ENCODE results near the gene GPC3. TPM values are rescaled to one million over a fixed set of nuclear protein-coding genes. Genes with fewer than 3 reads are reported as not detected.

Gene GPC3
- total RNA-seq, 5 donors from 2014 or later (not counting 1 experiment from before 2014, with no cell fraction given) = 0.72 to 1.5 (median 1.1) TPM

DNA sequence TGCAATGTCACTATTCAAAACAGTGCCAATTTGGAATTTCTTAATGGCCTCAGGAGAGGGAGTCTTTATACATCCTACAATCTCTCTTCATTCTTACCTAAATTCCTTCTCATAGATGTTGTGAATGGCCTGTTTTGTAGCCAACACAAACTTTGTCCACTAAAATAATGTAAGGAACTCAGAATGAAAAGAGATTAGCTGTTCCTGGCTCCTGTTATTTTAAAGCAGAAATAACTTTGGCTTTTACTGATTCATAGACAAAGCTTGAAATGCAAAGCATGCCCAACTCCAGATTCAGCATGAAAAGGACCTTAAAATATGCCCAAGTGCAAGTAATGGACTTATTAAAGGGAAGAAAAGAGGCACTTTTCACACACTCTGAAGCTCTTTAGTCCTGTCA lies 424.1 kb downstream of the GPC3 start:
- H3K36me3 ChIP-seq (ENCODE audit: control insufficient read depth in 2 of 2, extremely low read depth in 1 of 2, insufficient read depth in 1 of 2, low read length in 1 of 2) = no peaks in the 10 kb centered on the region
- no peak for DNase-seq
- no peaks in the 10 kb centered on the region for H3K36me3 Mint-ChIP-seq
- no peak overlapping the region for H3K27ac Mint-ChIP-seq
- H3K4me1 ChIP-seq (ENCODE audit: control insufficient read depth in 1 of 2, extremely low read depth in 1 of 2, insufficient read depth in 2 of 2, low read length in 2 of 2) = no peaks in the 10 kb centered on the region
- peaks cover 0 to 22% of the 10 kb centered on the region in 2 donors for H3K27me3 Mint-ChIP-seq
- ChIA-PET POLR2A (no interaction called here), CTCF (no interaction called here)
- no peaks in the 10 kb centered on the region for H3K4me1 Mint-ChIP-seq
- no peaks in the 10 kb centered on the region for H3K9me3 ChIP-seq
- H3K27ac ChIP-seq (ENCODE audit: low read length) = no peak overlapping the region
- H3K4me3 ChIP-seq (ENCODE audit: control insufficient read depth in 1 of 2, extremely low read depth in 1 of 2, low read length in 1 of 2) = no peak overlapping the region
- no peak for ATAC-seq (replicated peaks in 1 of 4)
- no peak overlapping the region for H3K4me3 Mint-ChIP-seq
- H3K27me3 ChIP-seq (replicated peaks in 1 of 2; ENCODE audit: control insufficient read depth in 2 of 2, extremely low read depth in 1 of 2, insufficient read depth in 2 of 2, low read length in 1 of 2) = no peaks in the 10 kb centered on the region
- H3K9me3 Mint-ChIP-seq = no peaks in the 10 kb centered on the region

DNA sequence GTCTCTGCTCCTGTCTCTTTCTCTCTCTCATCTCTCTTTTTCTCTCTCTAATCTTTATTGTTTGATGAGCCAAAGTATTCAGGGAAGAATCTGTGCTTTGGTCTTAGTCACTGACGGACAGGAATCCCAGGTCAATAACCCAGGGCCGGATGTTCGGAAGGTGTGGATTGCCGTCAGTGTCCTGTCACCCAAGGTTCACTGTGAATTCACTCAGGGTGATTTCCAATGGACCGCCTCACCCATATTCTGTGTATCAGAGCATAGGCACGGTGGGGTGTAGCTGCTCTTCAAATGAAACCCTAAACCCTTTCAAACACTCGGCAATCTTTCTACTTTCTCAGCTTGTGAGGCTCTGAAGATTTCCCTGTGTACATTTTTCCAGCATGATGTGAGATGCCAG lies 425.5 kb downstream of the GPC3 start:
- Mint-ChIP-seq H3K4me1 (no peaks in the 10 kb centered on the region), H3K27me3 (peaks cover 2 to 23% of the 10 kb centered on the region in 2 donors), H3K27ac (no peak overlapping the region), H3K36me3 (no peaks in the 10 kb centered on the region), H3K4me3 (no peak overlapping the region), H3K9me3 (peaks cover 0 to 9% (median 3%) of the 10 kb centered on the region in 3 donors)
- WGBS (ENCODE audit: insufficient coverage) = no CpG with 5 or more reads among the region's 7 CpGs
- Histone ChIP-seq H3K9me3 (no peaks in the 10 kb centered on the region), H3K4me3 (ENCODE audit: control insufficient read depth in 1 of 2, extremely low read depth in 1 of 2, low read length in 1 of 2) (no peak overlapping the region), H3K4me1 (ENCODE audit: control insufficient read depth in 1 of 2, extremely low read depth in 1 of 2, insufficient read depth in 2 of 2, low read length in 2 of 2) (no peaks in the 10 kb centered on the region), H3K36me3 (ENCODE audit: control insufficient read depth in 2 of 2, extremely low read depth in 1 of 2, insufficient read depth in 1 of 2, low read length in 1 of 2) (no peaks in the 10 kb centered on the region), H3K27ac (ENCODE audit: low read length) (no peak overlapping the region), H3K27me3 (replicated peaks in 1 of 2; ENCODE audit: control insufficient read depth in 2 of 2, extremely low read depth in 1 of 2, insufficient read depth in 2 of 2, low read length in 1 of 2) (no peaks in the 10 kb centered on the region)
- ChIA-PET POLR2A (no interaction called here), CTCF (no interaction called here)
- ATAC-seq (replicated peaks in 1 of 4) (no peak), DNase-seq (no peak)

DNA sequence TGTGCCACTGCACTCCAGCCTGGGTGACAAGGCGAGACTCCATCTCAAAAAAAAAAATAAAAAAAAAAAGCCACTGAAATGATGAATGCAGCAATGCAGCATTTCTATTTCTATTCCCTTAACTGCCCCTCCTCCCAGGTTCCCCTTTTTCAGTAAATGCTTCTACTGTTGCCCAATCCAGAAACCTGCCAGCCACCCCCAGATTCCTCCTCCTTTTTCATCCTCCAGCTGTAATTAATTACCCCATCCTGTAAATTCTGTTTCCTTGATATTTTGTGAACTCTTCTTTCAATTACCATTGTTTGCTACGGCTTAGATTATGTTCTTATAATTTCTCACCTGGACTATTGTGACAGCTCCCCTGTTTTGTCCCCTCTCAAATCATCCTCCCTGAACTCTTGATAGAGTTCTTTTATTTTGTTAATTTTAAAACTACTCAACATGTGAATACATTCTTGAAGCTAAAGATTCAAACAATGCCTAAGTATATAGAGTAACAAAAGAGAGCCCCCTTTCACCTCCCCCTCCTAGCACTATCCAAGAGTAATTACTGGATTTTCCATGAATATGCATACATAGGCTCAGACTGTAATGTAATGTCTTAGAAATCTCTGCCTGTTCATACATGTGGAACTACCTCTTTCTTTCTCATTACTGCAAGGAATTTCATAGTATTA lies 429.5 kb downstream of the GPC3 start:
- Histone ChIP-seq H3K27me3 (replicated peaks in 1 of 2; ENCODE audit: control insufficient read depth in 2 of 2, extremely low read depth in 1 of 2, insufficient read depth in 2 of 2, low read length in 1 of 2) (no peaks in the 10 kb centered on the region), H3K4me1 (ENCODE audit: control insufficient read depth in 1 of 2, extremely low read depth in 1 of 2, insufficient read depth in 2 of 2, low read length in 2 of 2) (no peaks in the 10 kb centered on the region), H3K36me3 (ENCODE audit: control insufficient read depth in 2 of 2, extremely low read depth in 1 of 2, insufficient read depth in 1 of 2, low read length in 1 of 2) (no peaks in the 10 kb centered on the region), H3K27ac (ENCODE audit: low read length) (no peak overlapping the region), H3K9me3 (no peaks in the 10 kb centered on the region), H3K4me3 (ENCODE audit: control insufficient read depth in 1 of 2, extremely low read depth in 1 of 2, low read length in 1 of 2) (no peak overlapping the region)
- CTCF ChIA-PET = no interaction called here
- no peak for ATAC-seq (replicated peaks in 1 of 4)
- H3K27ac Mint-ChIP-seq = no peak overlapping the region
- peaks cover 0 to 9% (median 3%) of the 10 kb centered on the region in 3 donors for H3K9me3 Mint-ChIP-seq
- WGBS (ENCODE audit: insufficient coverage) = no CpG with 5 or more reads among the region's 2 CpGs
- no peaks in the 10 kb centered on the region for H3K36me3 Mint-ChIP-seq
- POLR2A ChIA-PET = interaction anchor here in 1 of 2 donors (0.6 kb wide), 1 partner anchor 373 kb away, joined by 6 read pairs; no protein-coding TSS in a partner anchor
- H3K4me3 Mint-ChIP-seq = no peak overlapping the region
- no peaks in the 10 kb centered on the region for H3K4me1 Mint-ChIP-seq
- no peak for DNase-seq
- H3K27me3 Mint-ChIP-seq = peaks cover 2 to 28% of the 10 kb centered on the region in 2 donors

DNA sequence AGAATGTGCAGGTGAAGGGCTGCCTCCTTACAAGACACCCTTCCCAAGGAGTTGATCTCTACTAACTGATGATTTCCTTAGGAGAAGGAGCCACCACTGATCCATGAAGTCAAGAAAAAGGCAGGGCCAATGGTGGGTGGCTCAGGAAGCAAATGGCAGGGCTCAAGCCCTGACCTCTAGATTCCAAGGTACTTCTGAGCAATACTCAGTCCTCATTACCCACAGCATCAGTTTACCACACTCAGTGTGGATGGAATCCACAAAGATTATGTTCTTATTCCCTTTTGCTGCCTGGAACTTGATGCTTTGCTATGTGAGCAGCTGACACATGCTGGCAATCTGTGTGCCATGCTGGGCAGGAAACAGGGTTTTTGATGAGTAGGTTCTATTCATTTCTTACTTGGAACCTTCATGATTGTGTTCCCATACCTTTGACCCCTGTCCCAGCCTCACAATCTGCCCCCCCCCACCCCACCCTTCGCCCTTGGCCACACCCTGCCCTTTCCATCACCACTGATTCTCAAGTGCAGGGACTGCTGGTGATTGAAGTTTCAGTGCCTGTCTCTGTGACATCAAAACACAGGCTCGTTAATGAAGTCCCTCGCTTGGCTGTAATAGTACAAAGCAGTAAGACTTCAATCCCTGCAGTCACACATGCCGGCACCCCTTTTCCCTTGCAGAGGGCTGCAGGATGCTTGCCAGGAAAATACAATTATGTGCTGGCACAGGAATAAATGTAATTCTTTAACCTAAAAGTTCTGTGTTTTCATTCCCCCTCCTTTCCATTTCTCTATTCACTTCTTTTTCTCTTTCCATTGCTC lies 434.5 kb downstream of the GPC3 start:
- Mint-ChIP-seq H3K9me3 (peaks cover 0 to 9% (median 3%) of the 10 kb centered on the region in 3 donors), H3K36me3 (no peaks in the 10 kb centered on the region), H3K4me3 (no peak overlapping the region), H3K27me3 (peaks cover under 1 to 25% of the 10 kb centered on the region in 2 donors), H3K27ac (no peak overlapping the region), H3K4me1 (no peaks in the 10 kb centered on the region)
- no peak overlapping the region for H3K27ac ChIP-seq (ENCODE audit: low read length)
- CTCF ChIA-PET = no interaction called here
- DNase-seq (no peak), ATAC-seq (replicated peaks in 1 of 4) (no peak)
- no peaks in the 10 kb centered on the region for H3K4me1 ChIP-seq (ENCODE audit: control insufficient read depth in 1 of 2, extremely low read depth in 1 of 2, insufficient read depth in 2 of 2, low read length in 2 of 2)
- POLR2A ChIA-PET = interaction anchor here in 1 of 2 donors (0.5 kb wide), 1 partner anchor 33 kb away, joined by 3 read pairs; no protein-coding TSS in a partner anchor
- H3K36me3 ChIP-seq (ENCODE audit: control insufficient read depth in 2 of 2, extremely low read depth in 1 of 2, insufficient read depth in 1 of 2, low read length in 1 of 2) = no peaks in the 10 kb centered on the region
- H3K9me3 ChIP-seq = no peaks in the 10 kb centered on the region
- H3K4me3 ChIP-seq (ENCODE audit: control insufficient read depth in 1 of 2, extremely low read depth in 1 of 2, low read length in 1 of 2) = no peak overlapping the region
- 100% methylated on average over 1 of the region's 4 CpGs for WGBS (ENCODE audit: insufficient coverage)
- H3K27me3 ChIP-seq (replicated peaks in 1 of 2; ENCODE audit: control insufficient read depth in 2 of 2, extremely low read depth in 1 of 2, insufficient read depth in 2 of 2, low read length in 1 of 2) = no peaks in the 10 kb centered on the region

DNA sequence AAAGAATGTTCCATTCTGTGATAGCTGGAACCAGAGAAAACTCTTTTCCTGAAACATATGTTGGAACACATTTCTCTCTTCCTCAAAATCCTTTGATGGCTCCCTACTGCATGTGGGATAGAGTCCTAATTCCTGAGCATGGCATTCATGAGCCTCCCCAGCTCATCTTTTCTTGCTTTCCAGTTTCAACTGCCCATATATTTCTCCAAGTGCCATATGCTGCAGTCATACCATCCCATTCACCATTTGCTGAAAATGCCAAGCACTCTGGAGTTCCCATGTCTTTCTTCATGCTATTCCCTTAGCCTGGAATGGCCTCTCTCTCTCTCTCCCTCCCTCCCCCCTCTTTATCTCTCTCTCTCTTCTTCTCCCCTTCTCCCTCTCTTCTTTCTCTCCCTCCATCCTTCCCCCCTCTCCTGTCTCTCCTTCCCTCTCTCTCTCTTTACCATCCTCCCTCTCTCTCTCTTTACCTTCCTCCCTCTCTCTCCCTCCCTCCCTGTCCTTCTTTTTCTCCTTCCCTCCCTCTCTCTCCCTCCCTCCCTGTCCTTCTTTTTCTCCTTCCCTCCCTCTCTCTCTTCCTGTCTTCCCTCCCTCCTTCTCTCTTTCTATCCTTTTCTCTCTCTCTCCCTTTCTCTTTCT lies 436.0 kb downstream of the GPC3 start:
- no peaks in the 10 kb centered on the region for H3K36me3 ChIP-seq (ENCODE audit: control insufficient read depth in 2 of 2, extremely low read depth in 1 of 2, insufficient read depth in 1 of 2, low read length in 1 of 2)
- H3K27me3 Mint-ChIP-seq = peaks cover 0 to 19% of the 10 kb centered on the region in 2 donors
- ChIA-PET POLR2A (interaction anchor here in 1 of 2 donors (0.7 kb wide), 1 partner anchor 49 kb away, joined by 3 read pairs; no protein-coding TSS in a partner anchor), CTCF (no interaction called here)
- H3K4me1 Mint-ChIP-seq = no peaks in the 10 kb centered on the region
- H3K4me1 ChIP-seq (ENCODE audit: control insufficient read depth in 1 of 2, extremely low read depth in 1 of 2, insufficient read depth in 2 of 2, low read length in 2 of 2) = no peaks in the 10 kb centered on the region
- no peaks in the 10 kb centered on the region for H3K9me3 ChIP-seq
- no peak for ATAC-seq (replicated peaks in 1 of 4)
- DNase-seq = no peak
- no peak overlapping the region for H3K4me3 Mint-ChIP-seq
- H3K36me3 Mint-ChIP-seq = no peaks in the 10 kb centered on the region
- no peak overlapping the region for H3K4me3 ChIP-seq (ENCODE audit: control insufficient read depth in 1 of 2, extremely low read depth in 1 of 2, low read length in 1 of 2)
- no peak overlapping the region for H3K27ac ChIP-seq (ENCODE audit: low read length)
- no peak overlapping the region for H3K27ac Mint-ChIP-seq
- peaks cover 0 to 3% (median 0%) of the 10 kb centered on the region in 3 donors for H3K9me3 Mint-ChIP-seq
- H3K27me3 ChIP-seq (replicated peaks in 1 of 2; ENCODE audit: control insufficient read depth in 2 of 2, extremely low read depth in 1 of 2, insufficient read depth in 2 of 2, low read length in 1 of 2) = no peaks in the 10 kb centered on the region

DNA sequence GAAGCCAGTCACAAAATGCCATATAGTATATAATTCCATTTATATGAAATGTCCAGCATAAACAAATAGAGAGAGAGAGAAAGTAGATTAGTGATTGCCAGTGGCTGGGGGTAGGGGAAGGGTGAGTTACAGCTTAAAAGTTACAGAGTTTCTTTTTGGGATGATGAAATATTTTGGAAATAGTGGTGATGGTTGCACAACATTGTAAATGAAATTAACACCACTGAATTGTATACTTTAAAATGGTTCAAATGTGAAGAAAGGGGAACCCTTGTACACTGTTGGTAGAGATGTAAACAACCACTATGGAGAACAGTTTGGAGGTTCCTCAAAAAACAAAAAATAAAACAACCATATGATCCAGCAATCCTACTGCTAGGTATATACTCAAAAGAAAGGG lies 439.0 kb downstream of the GPC3 start:
- Histone ChIP-seq H3K36me3 (ENCODE audit: control insufficient read depth in 2 of 2, extremely low read depth in 1 of 2, insufficient read depth in 1 of 2, low read length in 1 of 2) (no peaks in the 10 kb centered on the region), H3K27me3 (replicated peaks in 1 of 2; ENCODE audit: control insufficient read depth in 2 of 2, extremely low read depth in 1 of 2, insufficient read depth in 2 of 2, low read length in 1 of 2) (no peaks in the 10 kb centered on the region), H3K4me3 (ENCODE audit: control insufficient read depth in 1 of 2, extremely low read depth in 1 of 2, low read length in 1 of 2) (no peak overlapping the region), H3K27ac (ENCODE audit: low read length) (no peak overlapping the region), H3K4me1 (ENCODE audit: control insufficient read depth in 1 of 2, extremely low read depth in 1 of 2, insufficient read depth in 2 of 2, low read length in 2 of 2) (no peaks in the 10 kb centered on the region), H3K9me3 (no peaks in the 10 kb centered on the region)
- ATAC-seq (replicated peaks in 1 of 4) (no peak), DNase-seq (no peak)
- no peak overlapping the region for H3K4me3 Mint-ChIP-seq
- no peak overlapping the region for H3K27ac Mint-ChIP-seq
- POLR2A ChIA-PET = no interaction called here
- peaks cover 0 to 19% of the 10 kb centered on the region in 2 donors for H3K27me3 Mint-ChIP-seq
- H3K36me3 Mint-ChIP-seq = no peaks in the 10 kb centered on the region
- no peaks in the 10 kb centered on the region for H3K4me1 Mint-ChIP-seq
- CTCF ChIA-PET = no interaction called here
- peaks cover 0 to 3% (median 0%) of the 10 kb centered on the region in 3 donors for H3K9me3 Mint-ChIP-seq
